Amniotic stem cell (primary cell): Measurements from ENCODE around the gene UQCRQ.
"Not testable (repeated sequence)": the region's sequence is repeated elsewhere in the genome, so short reads cannot be mapped to it uniquely, and the experiment has no call there.

Source experiments
- DNase-seq: peaks from one replicate; lab custom pipeline; 2025; lab: John Stamatoyannopoulos, UW

UQCRQ gene

GRCh38 chr5:132834057-132834456, 32.4 kb upstream of the UQCRQ start:
- DNase-seq = no peak

- no peak for DNase-seq
Measured at GRCh38 chr5:132836852-132837251, 29.6 kb upstream of the UQCRQ start.

- DNase-seq = no peak
Measured at GRCh38 chr5:132837868-132838267, 28.6 kb upstream of the UQCRQ start.

- no peak for DNase-seq
Measured at GRCh38 chr5:132838516-132839282, 27.7 kb upstream of the UQCRQ start.

GRCh38 chr5:132839426-132840301, 26.8 kb upstream of the UQCRQ start:
- no peak for DNase-seq

GRCh38 chr5:132840313-132840712, 26.1 kb upstream of the UQCRQ start:
- no peak for DNase-seq

GRCh38 chr5:132840896-132841295, 25.5 kb upstream of the UQCRQ start:
- no peak for DNase-seq

DNA sequence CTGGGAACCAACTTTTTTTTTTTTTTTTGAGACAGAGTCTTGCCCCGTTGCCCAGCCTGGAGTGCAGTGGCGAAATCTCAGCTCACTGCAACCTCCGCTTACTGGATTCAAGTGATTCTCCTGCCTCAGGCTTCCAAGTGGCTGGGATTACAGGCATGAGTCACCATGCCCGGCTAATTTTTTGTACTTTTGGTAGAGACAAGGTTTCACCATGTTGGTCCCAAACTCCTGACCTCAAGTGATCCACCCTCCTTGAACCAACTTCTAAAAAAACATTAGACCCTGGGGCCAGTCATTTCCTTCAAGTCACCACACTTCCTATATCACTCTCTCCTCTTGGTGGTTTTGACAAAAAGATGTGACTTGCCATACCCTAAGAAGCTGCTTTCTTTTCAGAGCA, 25.1 kb upstream of the UQCRQ start:
- no peak for DNase-seq

DNA sequence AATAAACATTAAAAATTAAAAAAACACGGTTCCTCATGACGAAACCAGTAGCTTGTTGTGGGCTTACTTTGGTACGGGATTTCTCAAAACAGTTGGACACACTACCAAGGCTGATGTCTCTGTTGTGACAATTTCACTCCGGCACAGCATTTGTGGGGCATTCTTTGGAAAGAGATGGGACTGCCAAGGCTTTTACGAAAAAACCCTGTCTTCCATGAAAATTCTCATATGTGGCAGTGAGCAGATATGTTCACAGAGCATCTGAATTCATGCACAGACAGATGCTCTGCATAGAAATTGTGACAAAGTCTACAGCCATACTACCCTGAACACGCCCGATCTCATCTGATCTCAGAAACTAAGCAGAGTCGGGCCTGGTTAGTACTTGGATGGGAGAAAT, 18.2 kb upstream of the UQCRQ start:
- no peak for DNase-seq

- no peak for DNase-seq
Measured at GRCh38 chr5:132849347-132849746, 17.1 kb upstream of the UQCRQ start.

DNA sequence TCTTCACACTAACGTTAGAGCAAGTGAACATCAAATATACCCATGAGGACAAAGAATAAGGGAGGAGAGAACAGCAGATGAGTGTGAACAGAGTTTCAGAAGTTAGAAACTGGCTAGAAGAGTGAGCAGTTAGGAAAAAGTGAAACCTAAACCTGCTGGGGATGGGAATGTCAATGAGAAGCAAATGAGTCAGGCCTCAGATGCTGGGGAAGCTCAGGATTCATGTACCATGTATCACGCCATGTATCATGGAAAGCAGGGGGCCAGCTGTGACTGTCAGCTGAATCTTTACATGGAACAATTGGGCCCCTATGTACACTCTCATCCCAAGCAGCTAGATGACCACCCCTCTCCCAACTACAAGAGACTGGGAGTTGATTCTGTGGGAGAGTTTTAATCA, 16.4 kb upstream of the UQCRQ start:
- DNase-seq = no peak

DNA sequence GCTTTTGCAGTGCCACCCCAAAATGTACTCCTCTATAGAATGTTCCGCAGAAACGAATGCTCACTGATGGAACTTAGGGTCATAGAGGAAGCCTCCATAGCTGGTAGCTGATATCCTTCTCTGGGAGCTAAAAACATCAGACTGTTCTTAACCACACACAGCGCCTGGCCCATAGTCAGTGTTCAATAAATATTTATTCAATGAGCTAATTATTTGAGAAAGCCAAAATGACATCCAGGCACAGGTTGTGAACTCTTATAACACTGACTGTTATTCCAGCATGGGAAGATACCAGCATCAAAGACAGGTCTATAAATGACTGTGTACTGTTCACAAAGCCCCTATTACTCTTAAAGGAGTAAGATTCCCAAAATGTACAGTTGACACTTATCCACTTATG, 13.1 kb upstream of the UQCRQ start:
- no peak for DNase-seq

- DNase-seq = no peak
Measured at GRCh38 chr5:132853790-132854189, 12.7 kb upstream of the UQCRQ start.

GRCh38 chr5:132854301-132854700, 12.1 kb upstream of the UQCRQ start:
- no peak for DNase-seq

- not testable (repeated sequence) for DNase-seq
Measured at GRCh38 chr5:132854992-132855391, 11.4 kb upstream of the UQCRQ start.

GRCh38 chr5:132856011-132856410, 10.4 kb upstream of the UQCRQ start:
- no peak for DNase-seq

DNA sequence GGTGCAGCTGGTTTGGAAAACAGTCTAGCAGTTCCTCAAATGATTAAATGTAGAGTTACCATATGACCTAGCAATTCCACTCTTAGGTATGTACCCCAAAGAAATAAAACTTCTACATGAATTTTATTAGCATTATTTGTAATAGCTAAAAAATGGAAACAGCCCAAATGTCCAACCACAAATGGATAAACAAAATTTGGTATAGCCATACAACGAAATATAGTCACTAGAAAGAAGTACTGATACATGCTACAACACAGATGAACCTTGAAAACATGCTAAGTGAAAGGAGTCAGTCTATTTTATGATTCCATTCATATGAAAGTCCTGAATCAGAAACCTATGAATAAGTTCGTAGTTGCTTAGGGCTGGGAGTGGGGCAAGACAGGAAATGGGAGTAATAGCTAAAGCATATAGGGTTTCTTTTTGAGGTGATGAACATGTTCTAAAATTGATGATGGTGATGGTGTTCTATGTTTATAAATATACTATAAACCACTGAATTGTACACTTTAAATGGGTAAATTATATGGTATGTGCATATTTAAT, 6.5 kb upstream of the UQCRQ start:
- DNase-seq = no peak

DNA sequence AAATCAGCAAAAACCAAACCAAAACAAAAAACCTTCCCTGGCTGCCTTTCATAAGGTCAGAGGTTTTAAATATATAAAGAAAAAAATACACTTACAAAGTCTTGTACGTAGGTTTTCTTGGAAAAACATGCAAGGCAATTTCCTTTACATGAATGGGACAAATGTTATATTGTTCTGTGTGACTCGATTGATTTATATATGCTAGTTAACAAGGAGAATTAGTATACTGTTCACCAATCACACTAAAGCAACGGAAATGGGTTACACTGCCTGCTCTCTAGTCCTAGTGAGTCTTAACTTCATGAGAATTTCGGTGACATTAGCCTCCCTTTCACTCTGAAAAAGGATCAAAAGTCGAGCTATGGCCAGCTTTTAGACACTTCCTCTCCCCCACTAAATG, 5.7 kb upstream of the UQCRQ start:
- no peak for DNase-seq

- no peak for DNase-seq
Measured at GRCh38 chr5:132865668-132866341, 637 bp upstream of the UQCRQ start.

DNA sequence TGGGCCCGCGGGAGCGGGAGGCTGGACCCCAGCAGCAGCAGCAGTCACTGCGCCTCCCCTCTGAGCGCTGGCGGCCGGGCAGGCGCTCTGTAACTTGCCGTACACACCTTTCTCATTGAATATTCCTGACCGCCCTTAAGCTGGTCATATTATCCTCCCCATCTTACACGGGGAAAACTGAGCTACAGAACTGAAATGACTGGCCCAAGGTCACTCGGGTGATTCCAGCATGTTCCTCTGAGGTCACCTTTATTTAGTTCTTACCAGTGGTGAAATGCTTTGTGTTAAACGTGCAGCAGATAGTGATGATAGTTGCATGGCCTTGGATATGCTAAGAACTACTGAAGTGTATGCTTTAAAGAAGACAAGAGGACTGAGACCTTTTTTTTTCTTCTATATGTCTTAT, 607 bp downstream of the UQCRQ start:
- DNase-seq = no peak

GRCh38 chr5:132868754-132869153, 2.3 kb downstream of the UQCRQ start:
- no peak for DNase-seq

DNA sequence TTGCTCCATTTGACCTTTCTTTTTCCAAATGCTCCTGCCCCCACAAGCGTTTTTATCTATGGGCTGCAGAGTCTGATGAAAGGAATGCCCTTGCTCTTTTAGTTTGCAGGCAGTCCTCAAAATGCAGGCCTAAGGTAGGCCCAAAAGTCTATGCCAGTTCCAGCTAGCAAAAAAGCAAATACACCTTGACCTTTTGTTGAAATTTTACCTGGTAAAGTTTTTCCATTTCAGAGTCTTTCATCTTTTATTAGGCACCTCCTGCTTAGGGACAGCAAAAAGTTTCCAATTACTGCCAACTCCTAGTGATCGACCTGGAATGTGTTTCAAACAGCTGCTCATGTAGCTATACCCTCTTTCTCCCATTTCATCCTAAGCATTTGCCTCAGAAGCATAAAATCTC, 4.4 kb downstream of the UQCRQ start:
- no peak for DNase-seq
